Left ventricle myocardium inferior (tissue), 1 donor: ENCODE measurements around the gene TRERF1. TPM values are rescaled to one million over a fixed set of nuclear protein-coding genes. Genes with fewer than 3 reads are reported as not detected.

ENCODE experiments used
- DNase-seq: peaks from one replicate; pipeline ENCODE4 v3.0.0-alpha.2; 2020
- H3K27ac ChIP-seq: fragments of 200-600 bp; replicated peaks from 2 replicates; pipeline ENCODE4 v1.8.0; 2021
- H3K27me3 ChIP-seq: fragments of 200-600 bp; 2 replicates; pipeline ENCODE4 v1.8.0; 2021; ENCODE audit warnings: low read depth
- H3K36me3 ChIP-seq: fragments of 200-600 bp; 2 replicates; pipeline ENCODE4 v1.8.0; 2021
- H3K4me1 ChIP-seq: fragments of 200-600 bp; 2 replicates; pipeline ENCODE4 v1.8.0; 2021
- H3K4me3 ChIP-seq: fragments of 200-600 bp; 2 replicates; pipeline ENCODE4 v1.8.0; 2021; ENCODE audit warnings: mild to moderate bottlenecking, moderate library complexity
- H3K9me3 ChIP-seq: fragments of 200-600 bp; replicated peaks from 2 replicates; pipeline ENCODE4 v1.8.0; 2021
- intact Hi-C: fragments of 100-400 bp; cut with micrococcal nuclease; formaldehyde crosslinking; loops from one replicate; pipeline ENCODE4 v1.11.0; 2022
- total RNA-seq: library from RNA; stranded (reverse); fragmentation: NEBNext Ultra II Directional; extraction: Animal tissue kit (Norgen Biotek cat#: 25700); gene quantifications from one replicate; pipeline ENCODE4 v1.2.1, GENCODE V29; 2021
- TF ChIP-seq, protein P1 (sequence below): fragments of 200-600 bp; IDR thresholded peaks from 2 replicates; pipeline ENCODE4 v1.8.0; 2021; ENCODE audit warnings: antibody characterized with exemption, mild to moderate bottlenecking, borderline replicate concordance
- donor health status: DM: no; HTN: yes; CAD: no; lungs with severe emphysema.

Gene TRERF1
- total RNA-seq, 1 donor from 2014 or later = 1.4 TPM

DNA sequence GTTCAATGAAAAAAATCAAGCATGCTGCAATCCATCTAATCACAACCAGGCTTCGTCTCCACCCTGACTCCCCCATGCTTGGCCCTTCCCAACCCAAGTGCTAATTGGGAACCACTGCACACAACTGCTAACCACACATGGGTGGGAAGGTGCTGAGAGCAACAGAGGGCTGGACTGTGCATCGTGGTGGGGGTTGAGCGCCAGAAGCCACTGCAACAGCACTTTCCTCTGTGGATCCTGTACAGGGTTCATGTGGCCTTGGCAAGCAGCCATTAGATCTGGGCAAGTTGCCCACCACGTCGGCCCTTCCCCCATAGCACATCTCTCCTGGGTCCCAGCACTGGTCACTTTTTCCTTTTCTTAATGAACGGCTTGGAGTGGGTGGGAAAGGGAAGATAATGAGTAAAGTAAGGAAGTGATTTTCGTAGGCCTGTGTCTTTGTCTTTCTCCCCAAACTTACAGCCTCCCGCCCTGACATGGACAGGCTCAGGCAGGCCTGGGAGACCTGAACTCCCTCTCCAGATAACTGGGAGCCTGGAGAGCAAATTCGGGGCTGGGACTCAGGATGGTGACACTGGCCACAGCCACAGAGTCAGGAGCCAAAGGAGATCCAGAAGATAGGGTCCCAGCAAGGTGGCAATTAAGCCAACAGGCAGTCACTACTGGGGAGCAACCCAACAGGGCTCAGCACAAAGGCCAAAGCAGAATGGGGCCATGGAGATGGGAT is 199.7 kb downstream of the TRERF1 start:
- intact Hi-C loops = loop anchor here (10.0 kb wide), 2 partner anchors 203 to 283 kb away; partner anchors contain the start of gene TRERF1
- TF ChIP-seq, protein P1, sequence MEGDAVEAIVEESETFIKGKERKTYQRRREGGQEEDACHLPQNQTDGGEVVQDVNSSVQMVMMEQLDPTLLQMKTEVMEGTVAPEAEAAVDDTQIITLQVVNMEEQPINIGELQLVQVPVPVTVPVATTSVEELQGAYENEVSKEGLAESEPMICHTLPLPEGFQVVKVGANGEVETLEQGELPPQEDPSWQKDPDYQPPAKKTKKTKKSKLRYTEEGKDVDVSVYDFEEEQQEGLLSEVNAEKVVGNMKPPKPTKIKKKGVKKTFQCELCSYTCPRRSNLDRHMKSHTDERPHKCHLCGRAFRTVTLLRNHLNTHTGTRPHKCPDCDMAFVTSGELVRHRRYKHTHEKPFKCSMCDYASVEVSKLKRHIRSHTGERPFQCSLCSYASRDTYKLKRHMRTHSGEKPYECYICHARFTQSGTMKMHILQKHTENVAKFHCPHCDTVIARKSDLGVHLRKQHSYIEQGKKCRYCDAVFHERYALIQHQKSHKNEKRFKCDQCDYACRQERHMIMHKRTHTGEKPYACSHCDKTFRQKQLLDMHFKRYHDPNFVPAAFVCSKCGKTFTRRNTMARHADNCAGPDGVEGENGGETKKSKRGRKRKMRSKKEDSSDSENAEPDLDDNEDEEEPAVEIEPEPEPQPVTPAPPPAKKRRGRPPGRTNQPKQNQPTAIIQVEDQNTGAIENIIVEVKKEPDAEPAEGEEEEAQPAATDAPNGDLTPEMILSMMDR = no peak
- DNase-seq = peak; percentile 82
- Histone ChIP-seq H3K4me3 (no peak overlapping the region), H3K27me3 (no peaks in the 10 kb centered on the region), H3K4me1 (peaks cover 54% of the 10 kb centered on the region), H3K9me3 (no peaks in the 10 kb centered on the region), H3K36me3 (peaks cover 22% of the 10 kb centered on the region), H3K27ac (peak overlapping the region; percentile 82)

DNA sequence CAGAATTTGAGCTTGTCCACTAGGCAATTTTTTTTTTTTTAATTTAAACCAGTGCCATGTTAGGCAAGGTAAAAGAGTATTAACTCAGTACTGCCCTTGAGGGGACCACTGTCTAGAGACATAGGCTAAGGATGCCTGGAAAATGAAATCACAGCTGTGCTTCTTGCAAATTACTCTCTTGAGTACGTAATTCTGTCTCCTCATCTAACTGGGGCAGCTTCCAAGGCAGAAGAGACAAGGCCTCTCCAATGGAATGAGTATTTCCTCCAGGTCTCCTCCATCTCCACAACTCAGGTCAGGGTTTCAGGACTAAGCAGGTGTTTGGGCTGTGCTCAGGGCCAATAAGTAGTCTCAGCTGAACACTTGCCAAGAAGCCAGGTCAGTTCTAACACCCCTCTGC is 200.2 kb downstream of the TRERF1 start:
- no peaks in the 10 kb centered on the region for H3K9me3 ChIP-seq
- no peak overlapping the region for H3K4me3 ChIP-seq
- DNase-seq = no peak
- intact Hi-C loops = loop anchor here (10.0 kb wide), 2 partner anchors 203 to 283 kb away; partner anchors contain the start of gene TRERF1
- H3K27ac ChIP-seq = peak overlapping the region; percentile 82
- peaks cover 17% of the 10 kb centered on the region for H3K36me3 ChIP-seq
- H3K4me1 ChIP-seq = peaks cover 54% of the 10 kb centered on the region
- no peaks in the 10 kb centered on the region for H3K27me3 ChIP-seq
- TF ChIP-seq, protein P1 = no peak

DNA sequence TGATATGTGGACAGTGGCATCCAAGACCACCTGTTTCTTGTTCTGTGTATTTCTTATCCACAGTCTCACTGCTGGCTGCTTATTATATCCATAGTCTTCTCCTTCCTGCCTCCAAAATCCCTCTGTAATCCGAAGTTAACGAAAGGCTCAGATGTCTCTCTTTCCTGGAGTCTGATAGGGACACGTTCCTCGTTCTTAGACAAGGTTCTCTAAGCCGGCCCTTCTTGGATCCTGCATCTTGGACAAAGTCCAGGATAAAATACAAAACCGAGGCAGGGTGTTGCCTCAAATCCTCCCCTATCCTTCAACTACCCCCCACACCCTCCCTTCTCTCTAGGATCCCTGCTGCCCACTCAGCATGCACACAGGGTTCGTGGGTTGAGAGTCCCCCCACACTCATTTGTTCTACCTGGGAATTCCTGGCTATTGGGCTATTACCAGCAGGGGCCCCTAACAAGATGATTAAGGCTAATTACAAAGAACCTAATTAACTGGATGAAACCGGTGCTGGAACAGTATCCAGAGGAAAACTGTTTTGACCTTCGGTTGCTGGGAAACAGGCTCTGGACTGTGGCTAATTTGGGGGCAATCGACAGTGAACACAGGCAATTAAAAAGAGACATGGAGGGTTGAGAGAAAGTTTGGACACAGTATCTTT is 201.3 kb downstream of the TRERF1 start:
- DNase-seq = no peak
- Histone ChIP-seq H3K27me3 (no peaks in the 10 kb centered on the region), H3K36me3 (peaks cover 21% of the 10 kb centered on the region), H3K27ac (peak overlapping the region; percentile 82), H3K9me3 (no peaks in the 10 kb centered on the region), H3K4me1 (peaks cover 54% of the 10 kb centered on the region), H3K4me3 (no peak overlapping the region)
- intact Hi-C loops = loop anchor here (10.0 kb wide), 2 partner anchors 204 to 284 kb away; partner anchors contain the start of gene TRERF1
- TF ChIP-seq, protein P1 = no peak

DNA sequence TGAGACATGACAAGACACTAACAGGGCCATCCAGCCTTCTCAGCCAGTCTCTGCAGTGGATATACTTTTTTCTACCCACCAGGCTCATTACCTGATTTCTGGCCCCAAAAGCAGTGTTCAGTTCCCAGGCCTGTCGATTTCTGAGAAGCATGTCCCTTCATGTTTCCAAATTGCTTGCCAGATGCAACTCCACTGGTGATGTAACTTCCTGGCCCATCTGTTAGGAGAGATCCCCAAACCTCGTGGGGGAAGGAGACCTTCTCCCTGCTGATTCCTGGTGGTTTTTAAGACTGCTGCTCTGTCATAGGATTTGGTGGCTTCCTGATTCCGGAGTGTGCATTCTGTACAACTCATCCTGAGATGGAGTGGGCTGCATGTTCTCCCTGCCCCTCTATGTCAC is 202.4 kb downstream of the TRERF1 start:
- DNase-seq = no peak
- Histone ChIP-seq H3K9me3 (no peaks in the 10 kb centered on the region), H3K4me3 (no peak overlapping the region), H3K36me3 (peaks cover 13% of the 10 kb centered on the region), H3K27me3 (no peaks in the 10 kb centered on the region), H3K27ac (peak overlapping the region; percentile 82), H3K4me1 (peaks cover 46% of the 10 kb centered on the region)
- TF ChIP-seq, protein P1 = no peak
- intact Hi-C loops = no loop called here

DNA sequence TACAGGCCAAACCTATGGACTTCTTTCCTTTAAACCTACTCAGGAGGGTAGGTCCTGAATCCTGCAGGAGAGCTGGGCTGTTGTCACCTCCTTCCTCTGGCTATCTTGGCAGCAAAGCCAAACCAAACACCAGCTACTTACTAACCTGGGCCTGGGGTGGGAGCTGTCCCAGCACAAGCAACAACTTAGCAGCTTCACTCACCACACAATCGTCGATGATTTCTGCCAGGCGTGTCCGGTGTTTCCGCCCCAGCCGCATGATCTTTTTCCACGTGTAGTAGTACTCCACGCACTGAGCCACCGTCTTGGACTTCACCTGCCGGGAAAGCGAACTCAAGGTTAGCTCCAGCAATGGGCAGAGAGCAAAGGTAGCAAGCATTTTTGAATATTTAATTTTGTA is 208.7 kb downstream of the TRERF1 start:
- no peaks in the 10 kb centered on the region for H3K9me3 ChIP-seq
- no peak for DNase-seq
- intact Hi-C loops = no loop called here
- H3K4me1 ChIP-seq = no peaks in the 10 kb centered on the region
- TF ChIP-seq, protein P1 = no peak
- no peaks in the 10 kb centered on the region for H3K27me3 ChIP-seq
- H3K36me3 ChIP-seq = peaks cover 32% of the 10 kb centered on the region
- no peak overlapping the region for H3K27ac ChIP-seq
- no peak overlapping the region for H3K4me3 ChIP-seq
